NCI-H526 (cell line): ENCODE data around the gene NBEA.

ENCODE experiments used
- DNase-seq, 2 experiments: peaks; one replicate each; lab custom pipeline; 2025; lab: John Stamatoyannopoulos, UW

The NBEA gene

DNA sequence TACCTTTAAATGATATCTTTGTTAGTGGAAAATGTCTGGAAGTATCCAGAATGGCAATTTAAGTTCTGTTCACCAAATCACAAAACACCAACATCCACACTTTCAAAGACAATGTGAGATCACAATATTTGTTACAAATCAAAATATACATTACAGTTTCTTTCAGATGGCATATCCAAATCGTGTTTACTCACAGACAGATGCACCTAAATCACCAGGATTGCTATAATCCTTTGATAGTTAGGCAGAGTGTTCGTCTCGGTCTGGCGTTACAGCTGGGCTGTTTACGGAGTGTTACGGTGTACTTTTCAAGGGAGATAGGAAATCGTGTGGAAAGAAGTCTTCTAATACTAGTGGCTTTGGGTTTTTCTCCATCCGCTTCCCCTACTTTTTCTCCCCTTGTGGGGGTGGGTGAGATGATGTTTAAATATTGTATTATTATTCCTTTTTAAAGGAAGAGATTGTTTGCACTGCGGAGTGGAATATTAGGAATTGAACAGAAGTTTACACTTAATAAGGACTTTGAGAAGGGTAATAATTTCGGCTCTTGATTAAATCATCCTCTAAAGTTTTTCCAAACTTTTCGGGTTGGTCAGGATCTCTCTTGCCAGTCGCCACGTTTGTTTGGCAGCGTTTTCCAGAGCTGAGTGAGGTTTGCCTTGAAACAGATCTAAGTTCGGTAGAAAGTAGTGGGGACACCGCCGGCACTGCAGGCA lies 532.6 kb downstream of the NBEA start:
- DNase-seq, result no peak

DNA sequence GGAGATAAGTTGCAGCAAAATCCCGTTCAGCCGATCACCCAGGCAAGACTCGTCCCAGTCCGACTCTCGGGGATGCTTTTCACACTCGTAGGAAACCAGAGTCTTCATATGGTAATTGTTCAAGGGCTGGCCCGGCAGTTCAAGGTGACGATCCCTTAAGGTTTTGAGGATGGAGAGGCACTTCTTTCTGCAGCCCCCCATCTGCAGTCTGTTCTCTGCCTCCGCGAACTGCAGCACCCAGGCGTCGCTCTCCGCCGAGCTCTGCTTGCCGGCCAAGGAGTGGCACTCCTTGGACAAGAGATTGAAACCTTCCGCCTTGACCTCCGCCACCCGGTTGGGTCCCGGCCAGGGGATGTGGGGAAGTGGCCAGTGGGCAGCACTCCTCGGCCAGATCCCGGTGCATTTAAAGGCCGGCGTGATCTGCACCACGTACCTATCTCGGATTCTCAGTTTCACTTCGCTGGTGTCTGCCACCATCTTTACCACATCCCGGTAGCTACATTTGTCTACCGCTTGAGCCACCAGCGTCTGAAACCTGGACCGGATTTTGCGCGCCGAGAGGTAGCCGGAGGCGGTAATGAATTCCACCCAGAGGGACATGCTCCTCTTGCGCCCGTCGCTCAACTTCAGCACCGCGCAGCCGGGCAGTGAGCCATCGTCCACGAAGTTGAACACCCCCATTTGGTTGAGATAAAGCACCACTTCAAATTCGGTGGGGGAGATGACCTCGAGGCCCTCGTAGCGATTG lies 533.3 kb downstream of the NBEA start:
- DNase-seq, result no peak

DNA sequence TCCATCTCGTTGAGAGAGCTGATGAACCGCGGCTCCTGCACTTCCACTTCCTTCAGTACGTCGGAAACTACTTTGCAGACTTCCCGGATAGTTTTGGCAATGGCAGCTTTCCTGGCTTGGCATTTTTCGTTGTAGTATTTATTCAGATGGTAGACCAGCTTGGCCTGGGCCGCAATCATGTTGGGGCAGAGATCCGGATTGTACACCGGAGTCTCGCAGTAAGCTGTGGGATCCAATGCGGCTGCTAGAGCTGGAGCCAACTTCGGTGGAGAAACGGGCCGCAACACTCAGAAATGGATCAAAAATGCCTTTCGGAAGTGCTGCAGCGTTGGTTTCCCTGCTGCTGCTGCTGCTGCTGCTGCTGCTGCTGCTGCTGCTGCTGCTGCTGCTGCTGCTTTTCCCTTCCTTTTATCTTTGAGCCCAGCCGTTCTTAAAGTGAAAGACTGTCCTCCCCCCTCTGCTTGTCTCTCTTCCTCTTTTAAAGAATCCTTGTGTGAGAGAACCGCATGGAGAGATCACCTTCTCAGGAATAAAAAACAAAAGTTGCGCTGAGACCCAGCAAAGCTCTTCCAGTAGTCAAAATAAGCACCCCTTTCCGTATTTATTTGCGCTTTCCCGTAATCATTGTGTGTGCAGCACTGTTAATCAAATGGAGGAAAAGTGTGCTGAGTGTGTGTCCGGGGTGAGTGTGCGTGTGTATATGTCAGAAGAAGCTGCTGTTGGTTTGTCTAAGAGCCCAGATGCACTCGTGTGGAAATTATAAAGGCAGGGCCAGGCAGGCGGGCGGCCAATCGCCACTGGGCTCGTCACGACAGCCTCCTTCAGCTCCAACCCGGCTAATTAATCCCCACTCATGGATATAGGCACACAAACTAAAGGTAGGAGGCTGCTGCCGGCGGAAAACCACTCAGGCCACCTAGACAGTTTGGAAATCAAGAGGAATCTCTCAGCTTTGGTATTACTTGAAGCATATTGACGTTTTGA lies 534.2 kb downstream of the NBEA start, which contains the start of gene MAB21L1:
TSS of gene MAB21L1 (minus strand) at position 730 of the 984 bp plus-strand sequence. CDS start at position 179, 551 bp downstream.
- DNase-seq, result no peak

DNA sequence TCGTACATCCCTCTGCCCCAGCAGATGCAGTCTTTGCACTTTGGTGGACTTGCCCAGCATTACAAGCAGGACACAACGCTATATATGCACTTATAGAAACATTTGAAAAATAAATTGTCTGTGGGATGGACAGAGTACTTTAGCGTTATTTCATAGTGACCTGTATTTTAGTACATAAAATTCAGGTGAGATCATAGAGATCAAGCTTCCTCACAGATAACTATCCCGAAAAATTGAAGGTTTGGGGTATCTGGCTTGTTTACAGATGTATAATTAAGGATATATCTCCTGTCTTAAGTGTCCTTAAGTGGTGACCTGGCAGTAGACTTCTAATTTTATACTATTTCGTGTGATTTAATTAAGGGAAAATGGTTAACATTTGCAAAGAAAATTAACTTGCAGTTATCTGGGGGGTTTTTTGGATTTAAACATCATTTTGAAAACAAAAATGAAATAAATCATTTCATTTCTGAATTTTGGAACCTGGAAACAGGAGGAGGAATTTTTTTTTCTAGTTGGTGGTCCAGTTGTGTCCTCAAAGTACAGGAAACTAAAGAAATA lies 535.4 kb downstream of the NBEA start:
- DNase-seq, result no peak

DNA sequence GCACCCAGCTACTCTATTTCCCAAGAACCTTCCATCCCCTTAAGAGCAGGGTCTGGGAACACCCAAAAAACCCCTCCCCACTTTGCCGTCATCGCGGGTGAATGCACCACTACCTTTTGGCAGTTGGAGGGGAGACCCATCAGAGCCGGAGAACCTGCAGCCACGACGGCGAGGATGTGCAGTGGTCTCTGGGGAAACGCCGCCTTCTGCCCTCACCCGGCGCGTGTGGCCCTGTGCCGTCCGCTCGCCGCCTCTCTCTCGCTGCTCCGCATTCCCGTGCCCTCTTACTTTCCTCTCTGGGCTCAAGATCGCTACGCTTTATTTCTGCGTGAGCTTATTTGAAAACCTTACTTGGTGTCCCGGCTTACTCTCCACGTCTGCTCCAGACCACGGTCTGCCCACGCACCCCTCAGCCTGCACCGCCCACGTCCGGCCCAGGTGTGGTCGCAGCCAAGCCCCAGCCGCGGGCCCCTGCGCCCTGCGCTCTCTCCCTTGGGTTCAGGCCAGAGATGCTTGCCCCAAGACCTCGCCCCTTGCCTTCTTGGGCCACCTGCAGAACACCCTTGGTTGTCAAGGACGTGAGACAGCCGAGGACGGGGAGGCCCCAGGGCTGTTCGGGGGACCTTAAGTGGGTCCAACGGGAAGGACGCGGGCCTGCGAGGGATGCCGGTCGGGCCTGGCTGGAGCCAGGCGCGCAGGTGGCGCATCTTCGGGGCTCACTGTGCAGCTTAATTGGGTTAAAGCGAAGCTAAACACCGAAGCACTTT lies 536.4 kb downstream of the NBEA start:
- no peak for DNase-seq

DNA sequence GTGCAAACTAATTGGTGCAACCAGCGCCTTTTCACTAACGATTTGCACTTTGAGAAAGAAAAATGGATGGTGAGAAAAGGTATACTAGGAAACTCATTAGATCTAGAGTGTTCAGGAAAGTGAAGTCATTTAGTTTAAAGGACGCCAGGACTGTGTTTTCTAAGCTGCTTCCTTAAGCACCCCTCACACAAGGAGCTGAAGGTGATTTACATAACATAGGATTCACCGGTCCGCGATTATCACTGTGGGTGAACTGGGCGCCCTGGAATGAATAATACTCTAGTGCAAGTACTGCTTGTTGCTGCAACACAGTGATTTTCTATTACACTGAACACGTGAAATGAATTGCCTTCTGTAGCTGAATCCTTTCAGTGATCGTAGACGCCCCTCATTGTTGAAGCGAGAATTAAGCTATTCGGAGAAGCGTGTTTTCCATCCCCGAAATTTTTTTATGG lies 537.0 kb downstream of the NBEA start:
- DNase-seq, result no peak

DNA sequence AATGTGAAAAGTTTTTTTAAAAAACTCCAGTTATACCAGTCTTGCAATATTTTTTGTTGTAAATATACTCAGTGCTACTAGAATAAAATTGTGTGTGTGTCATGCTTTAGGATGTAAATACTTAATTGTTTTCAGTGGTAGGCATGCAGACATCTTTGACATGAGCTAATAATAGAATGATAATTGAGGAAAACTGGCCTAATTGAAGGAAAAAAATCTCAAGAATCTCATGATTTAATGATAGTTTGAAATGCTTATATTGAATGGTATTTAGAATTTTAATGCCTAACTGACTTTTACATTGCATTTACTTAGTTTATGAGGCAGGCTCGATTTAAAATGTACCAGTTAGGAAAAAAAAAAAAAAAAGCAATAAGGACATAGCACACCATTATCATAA lies 537.6 kb downstream of the NBEA start:
- DNase-seq, result no peak

DNA sequence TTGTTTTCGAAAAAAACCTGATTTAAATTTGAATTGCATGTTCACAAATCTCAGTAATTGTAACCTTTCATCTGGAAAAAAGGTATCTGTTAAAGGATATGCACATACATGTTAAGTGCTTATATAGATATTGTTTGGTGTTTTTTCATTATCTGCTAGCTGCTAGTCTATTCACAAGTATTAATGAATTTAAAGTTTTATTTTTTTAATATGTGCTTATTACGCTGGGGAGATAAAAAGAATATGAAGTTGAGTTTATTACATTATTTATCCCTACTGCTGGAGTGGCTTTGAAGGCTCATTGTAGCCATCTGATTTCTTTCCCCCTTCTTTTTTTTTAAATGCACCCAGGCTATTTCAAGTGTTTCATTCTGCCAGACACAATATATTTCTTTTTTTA lies 538.3 kb downstream of the NBEA start:
- no peak for DNase-seq

DNA sequence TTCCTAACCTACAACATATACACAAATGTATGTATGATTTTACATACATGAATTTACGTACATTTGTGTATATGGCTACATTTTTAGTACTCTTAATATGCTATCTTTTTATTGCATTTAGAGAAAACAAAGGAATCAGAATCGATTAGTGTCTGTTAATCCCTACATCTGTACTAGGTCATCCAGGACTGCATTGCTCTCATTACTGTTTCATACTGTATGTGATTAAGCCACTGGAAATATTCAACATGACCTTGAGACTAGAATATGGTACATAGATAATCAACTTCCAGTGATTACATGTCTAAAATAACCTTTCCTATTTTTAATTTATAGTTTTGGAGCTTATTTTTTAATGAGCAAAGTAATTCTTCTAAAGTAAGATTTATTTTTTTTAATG lies 539.7 kb downstream of the NBEA start:
- DNase-seq, result no peak

DNA sequence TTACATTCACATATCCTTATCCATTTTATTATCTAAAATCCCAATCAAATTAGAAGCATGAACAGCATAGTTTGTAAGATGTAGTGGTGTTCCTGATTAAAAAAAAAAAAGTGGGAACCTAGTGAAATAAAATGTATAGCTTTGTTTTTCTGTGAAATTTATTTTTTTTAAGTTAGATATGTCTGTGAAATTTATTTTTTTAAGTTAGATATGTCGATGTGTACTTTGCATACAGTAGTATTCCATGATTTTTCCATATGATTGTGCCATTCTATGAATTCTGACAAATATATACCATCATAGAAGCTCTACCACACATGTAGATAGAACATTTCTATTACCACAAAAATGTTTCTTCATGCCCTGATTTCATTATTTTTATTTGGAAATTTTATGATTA lies 540.5 kb downstream of the NBEA start:
- DNase-seq, result no peak

DNA sequence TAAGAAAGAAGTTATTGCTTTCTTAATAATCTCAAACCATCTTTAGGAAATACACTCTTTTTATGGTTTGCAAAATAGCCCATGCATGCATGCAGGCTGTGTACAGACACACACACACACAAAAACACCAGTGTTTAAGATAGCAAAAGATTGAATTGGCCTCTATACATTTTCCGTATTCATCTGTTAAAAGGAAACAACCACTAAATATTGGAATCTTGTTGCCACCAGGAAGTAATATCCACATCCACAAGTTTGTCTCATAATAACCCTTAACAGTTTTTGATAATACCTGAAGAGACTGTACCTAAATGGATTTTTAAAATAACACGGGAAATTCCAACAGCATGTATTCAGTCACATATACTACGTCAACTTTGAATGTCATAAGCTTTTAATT lies 541.7 kb downstream of the NBEA start:
- no peak for DNase-seq

DNA sequence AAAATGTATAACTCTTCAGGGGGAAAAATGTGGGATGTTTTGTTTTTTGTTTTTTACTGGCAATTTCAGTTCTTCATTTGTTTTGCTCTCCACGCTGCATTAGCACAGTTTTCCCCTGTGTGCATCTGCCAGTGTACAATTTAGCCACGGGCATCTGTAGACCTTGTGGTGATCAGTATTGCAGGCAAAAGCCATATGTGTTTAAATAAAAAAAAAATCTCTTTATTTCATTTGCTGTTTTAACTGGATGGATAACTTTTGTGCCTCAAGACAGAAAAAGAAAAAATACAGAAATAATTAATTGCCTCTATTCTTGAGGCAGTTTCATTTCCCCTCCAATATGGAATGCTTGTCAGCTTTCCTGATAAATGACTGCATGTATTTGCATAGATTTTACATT lies 542.3 kb downstream of the NBEA start:
- peak; percentile 26 to 39 for DNase-seq

DNA sequence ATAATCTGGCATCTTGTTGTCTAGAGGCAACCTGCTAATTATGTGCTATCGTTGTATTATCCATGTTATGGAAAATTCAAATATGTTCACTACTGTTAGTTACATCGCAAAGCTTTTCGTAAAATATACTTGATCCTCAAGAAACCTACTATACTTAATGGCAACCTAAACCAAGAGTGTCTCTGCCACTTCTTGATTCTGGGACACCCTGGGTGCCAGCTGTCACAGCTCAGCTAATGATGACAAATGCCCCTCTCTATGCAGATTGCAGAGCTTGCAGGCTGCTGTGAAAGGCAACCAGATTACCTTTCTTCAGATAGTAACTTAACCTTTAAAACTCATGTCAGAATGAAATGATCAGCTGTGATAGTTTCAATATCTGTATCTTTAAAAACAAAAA lies 543.4 kb downstream of the NBEA start:
- peak in 1 of 2 experiments; percentile 24 for DNase-seq

DNA sequence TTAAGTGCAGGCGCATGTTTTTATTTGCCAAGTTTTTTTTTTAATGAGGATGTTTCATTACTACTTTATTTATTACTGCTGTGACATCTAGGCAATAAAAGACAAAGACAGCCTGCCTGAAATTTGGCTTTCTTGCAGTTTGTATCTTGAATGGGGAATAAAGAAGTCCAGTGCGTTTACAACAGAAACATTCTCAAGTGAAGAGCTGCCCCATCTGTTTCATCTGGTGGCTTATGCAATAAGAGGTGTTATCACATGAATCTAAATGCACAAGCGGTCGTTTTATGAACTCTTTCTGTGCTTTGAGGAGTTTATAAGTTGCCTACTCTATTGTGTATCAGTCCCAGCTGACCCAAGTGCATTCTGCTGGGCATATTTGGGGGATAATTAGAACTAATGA lies 547.0 kb downstream of the NBEA start:
- DNase-seq, result no peak

DNA sequence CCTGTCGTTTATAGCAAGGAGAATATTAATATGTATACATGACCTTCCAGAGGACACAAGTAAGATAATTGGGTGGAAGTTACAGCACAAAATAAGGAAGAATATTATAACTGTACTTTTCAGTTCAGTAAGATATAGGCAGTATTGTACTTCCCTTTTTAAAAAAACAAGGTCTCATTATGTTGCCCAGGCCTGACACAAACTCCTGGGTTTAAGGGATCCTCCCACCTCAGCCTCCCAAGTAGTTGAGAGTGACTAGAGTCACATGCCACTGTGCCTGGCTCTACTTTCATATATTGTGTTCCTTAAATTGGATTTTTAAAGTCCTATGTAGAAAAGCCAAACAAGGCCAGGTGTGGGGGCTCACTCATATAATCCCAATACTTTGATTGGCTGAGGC lies 553.9 kb downstream of the NBEA start:
- DNase-seq, result no peak

DNA sequence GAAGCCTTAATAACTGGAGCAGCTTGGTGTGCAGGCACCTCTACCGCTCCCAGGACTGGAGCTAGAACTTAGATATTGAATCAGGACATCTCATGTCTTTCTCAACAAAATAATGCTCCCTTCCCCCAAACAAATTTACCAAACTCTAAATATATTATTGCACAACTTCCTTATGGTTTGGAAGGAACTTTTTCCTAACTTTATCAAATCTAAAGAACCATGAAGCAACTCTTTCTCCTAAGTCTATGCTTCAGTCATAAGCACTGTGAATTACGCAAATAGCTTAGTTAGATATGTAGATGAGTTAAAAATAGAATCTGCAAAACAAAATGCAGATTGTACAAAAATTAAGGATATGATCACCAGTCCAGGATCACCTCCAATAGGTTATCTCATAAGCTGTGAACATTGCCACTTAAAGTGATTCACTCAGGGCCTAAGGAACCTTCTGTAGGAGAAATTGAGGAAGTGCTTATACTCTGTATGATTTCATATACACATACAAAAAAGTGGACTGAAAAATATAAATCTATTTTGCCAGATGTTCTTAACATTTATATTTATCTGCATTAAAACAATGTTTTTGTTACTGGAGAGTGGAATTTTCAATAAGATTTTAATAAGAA lies 554.8 kb downstream of the NBEA start:
- DNase-seq, result no peak

DNA sequence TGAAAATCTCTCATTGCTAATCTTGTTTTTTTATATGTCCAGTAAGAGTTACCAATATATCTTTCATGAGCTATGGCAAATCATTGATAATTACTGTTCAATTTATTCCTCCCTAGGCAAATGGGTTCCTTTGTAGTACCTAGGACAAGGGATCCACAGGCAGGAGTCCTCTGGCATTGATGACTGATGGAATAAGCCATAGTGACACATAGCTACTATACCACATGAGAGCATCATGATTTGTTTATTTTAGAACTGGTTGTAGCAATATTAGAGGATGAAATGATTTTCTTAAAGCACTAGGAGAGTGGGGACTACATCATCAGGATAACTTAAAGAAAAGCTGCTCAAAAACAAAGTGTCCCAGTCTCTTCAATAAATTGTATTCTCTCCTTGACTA lies 556.2 kb downstream of the NBEA start:
- DNase-seq, result no peak

DNA sequence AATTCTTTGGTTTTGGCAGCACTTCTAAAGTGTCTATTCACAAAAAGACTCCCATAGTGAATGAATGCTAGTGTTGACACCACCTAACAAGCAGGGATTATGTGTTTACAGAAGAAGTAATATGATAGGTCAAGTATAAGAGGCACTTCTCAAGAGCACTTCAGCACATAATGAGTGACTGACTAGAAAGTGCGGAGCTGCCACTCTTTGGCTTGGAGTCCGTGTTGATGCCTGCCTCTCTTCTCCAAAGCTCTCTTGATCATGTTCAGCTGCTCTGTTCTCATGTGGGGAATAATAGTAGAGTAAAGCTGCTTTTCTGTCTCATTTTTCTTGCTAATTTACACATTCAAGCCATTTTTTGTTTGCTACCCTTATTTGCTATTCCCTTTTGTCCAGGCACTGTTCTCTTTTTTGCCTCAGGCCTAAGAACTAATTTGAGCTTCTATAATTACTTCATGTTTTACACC lies 557.2 kb downstream of the NBEA start:
- no peak for DNase-seq

DNA sequence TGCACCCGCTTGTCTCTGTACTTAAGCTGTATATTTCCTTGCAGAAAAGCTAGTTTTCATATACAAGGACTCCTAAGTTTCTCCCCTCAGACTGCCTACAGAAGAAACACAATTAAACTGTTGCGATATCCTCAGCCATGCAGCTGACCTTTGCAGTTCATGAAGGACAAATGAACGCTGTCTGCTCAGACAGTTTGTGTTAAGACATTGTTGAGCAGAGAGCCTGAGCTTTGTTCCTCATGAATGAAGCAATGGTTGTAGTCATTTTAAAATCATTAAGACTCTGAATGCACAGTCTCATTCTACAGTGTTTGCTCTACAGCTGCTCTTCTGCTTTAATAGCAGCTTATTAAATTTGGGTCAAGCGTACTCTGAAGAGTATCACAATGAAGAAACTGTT lies 557.6 kb downstream of the NBEA start:
- no peak for DNase-seq

DNA sequence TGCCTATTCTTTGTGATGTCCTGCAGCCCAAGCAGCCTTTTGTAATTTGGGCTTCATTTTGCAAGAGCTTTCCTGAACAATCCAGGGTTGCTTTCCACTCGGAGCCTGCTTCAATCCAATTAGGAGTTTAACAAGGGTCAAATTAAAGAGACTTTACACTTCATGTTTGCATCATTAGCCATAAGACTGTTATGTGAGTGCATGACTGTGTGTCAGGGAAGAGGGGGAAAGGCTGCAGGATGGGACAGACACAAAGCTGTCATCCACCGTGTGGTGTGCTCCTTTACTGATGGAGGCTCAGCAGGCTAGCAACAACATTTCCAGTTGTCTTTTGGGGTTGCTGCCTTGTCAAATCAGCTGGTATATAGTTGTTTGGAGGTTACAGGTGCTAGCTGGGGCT lies 558.1 kb downstream of the NBEA start:
- DNase-seq, result no peak
